Neutrophil (primary cell): ENCODE measurements around the gene SEC24B.

Source experiments
- H3K27ac ChIP-seq: fragments of 200-600 bp; sonication (generic); 2 replicates; pipeline ENCODE4 v1.5.1; 2016; ENCODE audit warnings: mild to moderate bottlenecking, moderate library complexity
- H3K27me3 ChIP-seq: fragments of 200-600 bp; sonication (generic); 2 replicates; pipeline ENCODE4 v1.6.0; 2016; ENCODE audit warnings: mild to moderate bottlenecking
- H3K36me3 ChIP-seq: fragments of 200-600 bp; sonication (generic); 2 replicates; pipeline ENCODE4 v1.5.1; 2017
- H3K4me1 ChIP-seq, 2 experiments: fragments of 200-600 bp in 1 of 2; sonication (generic) in 1 of 2; 1 replicate in 1 of 2; 2 replicates in 1 of 2; pipeline versions ENCODE4 v1.5.1 to v1.6.1; 2013 to 2016; ENCODE audit warnings: low read depth in 1 of 2, low read length in 1 of 2, mild to moderate bottlenecking in 1 of 2, moderate library complexity in 1 of 2; ENCODE audit not compliant: control insufficient read depth in 1 of 2, insufficient read depth in 1 of 2
- H3K4me3 ChIP-seq, 2 experiments: fragments of 200-600 bp in 1 of 2; sonication (generic) in 1 of 2; 1 replicate in 1 of 2; 2 replicates in 1 of 2; pipeline ENCODE4 v1.5.1; 2013 to 2016; ENCODE audit warnings: low read depth in 1 of 2, low read length in 1 of 2, mild to moderate bottlenecking in 1 of 2, moderate library complexity in 1 of 2
- H3K9me3 ChIP-seq: fragments of 200-600 bp; sonication (generic); 2 replicates; pipeline ENCODE4 v1.5.1; 2016
- CTCF ChIP-seq: fragments of 200-600 bp; sonication (generic); IDR thresholded peaks from 2 replicates; pipeline ENCODE4 v1.5.1; 2016; ENCODE audit warnings: antibody characterized with exemption

SEC24B gene

DNA sequence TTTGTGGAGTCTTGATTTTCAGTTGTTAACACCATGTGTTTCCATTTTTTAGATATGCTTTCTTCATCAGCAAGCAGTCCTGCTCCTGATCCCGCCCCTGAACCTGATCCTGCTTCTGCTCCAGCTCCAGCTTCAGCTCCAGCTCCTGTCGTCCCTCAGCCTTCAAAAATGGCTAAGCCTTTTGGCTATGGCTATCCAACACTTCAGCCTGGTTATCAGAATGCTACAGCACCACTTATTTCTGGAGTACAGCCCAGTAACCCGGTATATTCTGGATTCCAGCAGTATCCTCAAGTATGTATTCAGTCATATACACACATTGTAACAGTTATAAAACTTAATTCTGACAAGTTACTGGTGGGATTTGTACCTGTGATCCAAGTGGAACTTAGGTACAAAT is 60.9 kb downstream of the SEC24B start:
- Histone ChIP-seq H3K4me1 (no peaks in the 10 kb centered on the region), H3K36me3 (peaks cover 50% of the 10 kb centered on the region)

DNA sequence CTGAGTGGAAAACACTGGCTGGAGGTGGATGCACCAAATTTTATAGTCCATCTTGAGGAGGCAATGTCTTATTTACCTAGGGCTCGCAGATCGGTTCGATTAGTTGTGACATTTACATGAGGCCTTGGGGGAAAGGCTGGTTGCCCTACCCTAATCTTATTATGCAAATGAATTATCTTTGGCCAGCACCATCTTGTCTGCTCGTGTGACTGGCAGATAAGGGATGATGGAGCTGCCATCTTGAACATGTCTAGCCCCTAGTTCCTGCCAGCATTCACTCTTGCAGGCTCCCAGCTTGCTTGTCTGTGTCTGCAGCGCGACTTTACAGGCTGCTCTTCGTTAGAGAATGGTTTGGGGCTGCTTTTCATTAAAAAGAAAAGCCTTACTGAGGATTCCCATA is 61.9 kb downstream of the SEC24B start:
- Histone ChIP-seq H3K9me3 (no peaks in the 10 kb centered on the region), H3K4me1 (no peaks in the 10 kb centered on the region), H3K27me3 (no peaks in the 10 kb centered on the region), H3K27ac (no peak overlapping the region), H3K36me3 (peaks cover 58% of the 10 kb centered on the region), H3K4me3 (no peak overlapping the region)
- TF ChIP-seq CTCF = no peak

More for the DNA sequence above, 60.9 kb downstream of the SEC24B start:
- Histone ChIP-seq H3K27ac (no peak overlapping the region), H3K9me3 (no peaks in the 10 kb centered on the region), H3K4me3 (no peak overlapping the region), H3K27me3 (no peaks in the 10 kb centered on the region)
- TF ChIP-seq CTCF = no peak

DNA sequence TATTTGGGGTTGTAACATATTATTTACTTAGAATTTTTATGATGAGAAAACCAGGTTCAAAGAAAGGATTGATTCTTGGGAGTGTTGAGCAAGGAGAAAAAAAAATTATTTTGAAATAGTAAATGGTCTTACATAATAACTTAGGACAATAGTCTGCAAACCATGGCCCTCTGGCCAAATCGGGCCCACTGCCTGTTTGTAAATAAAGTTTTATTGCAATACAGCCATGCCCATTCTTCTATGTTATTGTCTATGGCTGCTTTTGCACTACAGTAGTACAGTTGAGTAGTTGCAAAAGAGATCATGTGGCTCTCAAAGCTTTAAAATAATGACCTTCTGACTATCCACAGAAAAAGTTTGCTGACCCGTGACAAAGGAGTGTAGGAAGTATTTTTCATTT is 63.3 kb downstream of the SEC24B start:
- Histone ChIP-seq H3K4me1 (no peaks in the 10 kb centered on the region), H3K27ac (no peak overlapping the region), H3K9me3 (no peaks in the 10 kb centered on the region), H3K4me3 (no peak overlapping the region), H3K27me3 (no peaks in the 10 kb centered on the region), H3K36me3 (peaks cover 72% of the 10 kb centered on the region)
- no peak for TF ChIP-seq CTCF

DNA sequence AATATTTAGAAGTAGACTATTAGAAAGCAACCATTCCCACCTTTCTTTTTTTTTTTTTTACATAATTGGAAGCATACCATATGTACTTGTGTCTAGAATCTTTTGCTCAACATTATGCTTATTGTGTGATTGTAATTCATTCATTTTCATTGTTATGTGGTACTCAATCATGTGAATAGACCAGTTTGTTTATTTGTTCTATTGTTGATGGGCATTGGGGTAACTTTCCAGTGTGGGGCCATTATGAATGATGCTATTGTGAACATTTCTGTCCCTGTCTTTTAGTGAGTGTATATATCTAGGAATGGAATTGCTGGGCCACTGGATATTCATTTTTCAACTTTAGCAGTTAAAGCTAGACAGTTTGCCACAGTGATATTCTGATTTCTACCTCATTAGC is 63.9 kb downstream of the SEC24B start:
- no peak for TF ChIP-seq CTCF
- H3K27me3 ChIP-seq = no peaks in the 10 kb centered on the region
- H3K27ac ChIP-seq = no peak overlapping the region
- peaks cover 72% of the 10 kb centered on the region for H3K36me3 ChIP-seq
- H3K4me1 ChIP-seq = no peaks in the 10 kb centered on the region
- H3K4me3 ChIP-seq = no peak overlapping the region
- H3K9me3 ChIP-seq = no peaks in the 10 kb centered on the region

DNA sequence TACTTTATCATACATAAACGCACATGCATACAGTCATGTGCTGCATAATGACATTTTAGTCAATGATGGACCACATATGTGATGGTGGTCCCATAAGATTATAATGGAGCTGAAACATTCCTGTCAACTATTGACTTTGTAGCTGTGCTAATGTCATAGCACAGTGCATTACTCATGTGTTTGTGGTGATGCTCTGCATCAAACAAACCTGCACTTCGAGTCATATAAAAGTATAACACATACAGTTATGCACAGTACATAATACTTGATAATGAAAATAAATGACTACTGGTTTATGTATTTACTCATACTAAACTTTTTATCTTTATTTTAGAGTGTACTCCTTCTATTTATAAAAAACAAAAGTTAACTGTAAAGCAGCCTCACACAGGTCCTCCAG is 65.9 kb downstream of the SEC24B start:
- no peak for TF ChIP-seq CTCF
- no peak overlapping the region for H3K4me3 ChIP-seq
- H3K27ac ChIP-seq = no peak overlapping the region
- peaks cover 72% of the 10 kb centered on the region for H3K36me3 ChIP-seq
- no peaks in the 10 kb centered on the region for H3K9me3 ChIP-seq
- no peaks in the 10 kb centered on the region for H3K4me1 ChIP-seq
- H3K27me3 ChIP-seq = no peaks in the 10 kb centered on the region

GRCh38 chr4:109506890-109507289 is 73.3 kb downstream of the SEC24B start:
- no peaks in the 10 kb centered on the region for H3K4me1 ChIP-seq
- H3K27me3 ChIP-seq = no peaks in the 10 kb centered on the region
- peaks cover 53% of the 10 kb centered on the region for H3K36me3 ChIP-seq
- no peak for TF ChIP-seq CTCF
- H3K27ac ChIP-seq = no peak overlapping the region
- no peak overlapping the region for H3K4me3 ChIP-seq
- H3K9me3 ChIP-seq = no peaks in the 10 kb centered on the region
